Transverse colon (tissue), 3 donors: ENCODE measurements around the gene MRPS6.

Experiments
- POLR2A ChIP-seq: fragments of 450-650 bp; IDR thresholded peaks from one replicate; pipeline ENCODE4 v1.6.1; 2016; ENCODE audit warnings: antibody characterized with exemption, mild to moderate bottlenecking, moderate library complexity
- TF ChIP-seq, protein P1 (sequence below), 5 experiments: fragments of 200-600 bp in 3 of 5; fragments of 450-650 bp in 2 of 5; sonication (generic) in 3 of 5; IDR thresholded peaks; 1 replicate in 2 of 5; 2 replicates in 3 of 5; pipeline ENCODE4 v1.5.1; 2016 to 2017; ENCODE audit warnings: antibody characterized with exemption in 5 of 5, inconsistent platforms in 3 of 5, mild to moderate bottlenecking in 2 of 5, moderate library complexity in 1 of 5

DNA sequence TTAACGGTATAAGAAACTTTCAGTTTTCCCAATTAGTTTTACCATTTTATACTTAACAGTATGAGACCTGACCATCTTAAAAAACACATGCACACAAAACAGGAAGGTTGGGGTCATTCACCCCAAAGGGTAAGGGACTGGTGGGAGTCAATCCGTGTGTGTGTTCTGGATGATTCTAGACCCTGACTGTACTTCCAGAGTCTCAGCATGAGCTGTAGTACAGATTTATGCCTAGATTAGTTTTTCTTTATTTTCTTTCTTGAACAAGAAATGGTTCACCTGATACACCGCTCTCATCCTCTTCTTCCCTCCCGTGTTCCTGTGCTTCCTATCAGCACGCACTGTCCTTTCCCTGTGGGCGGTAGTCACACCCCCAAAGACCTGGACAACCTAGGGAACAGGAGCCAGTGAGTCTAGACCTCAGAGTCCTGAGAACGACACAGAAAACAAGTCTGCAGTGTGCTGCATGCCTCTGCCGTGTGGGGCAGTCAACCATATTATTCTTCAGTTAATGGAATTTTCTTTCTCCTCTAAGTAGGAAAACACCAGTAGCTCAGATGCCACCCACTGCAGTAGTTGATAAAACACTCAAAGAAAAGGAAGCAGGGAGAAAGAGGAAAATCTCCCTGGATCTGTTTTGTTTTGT is 38.9 kb upstream of the MRPS6 start:
- TF ChIP-seq, protein P1, sequence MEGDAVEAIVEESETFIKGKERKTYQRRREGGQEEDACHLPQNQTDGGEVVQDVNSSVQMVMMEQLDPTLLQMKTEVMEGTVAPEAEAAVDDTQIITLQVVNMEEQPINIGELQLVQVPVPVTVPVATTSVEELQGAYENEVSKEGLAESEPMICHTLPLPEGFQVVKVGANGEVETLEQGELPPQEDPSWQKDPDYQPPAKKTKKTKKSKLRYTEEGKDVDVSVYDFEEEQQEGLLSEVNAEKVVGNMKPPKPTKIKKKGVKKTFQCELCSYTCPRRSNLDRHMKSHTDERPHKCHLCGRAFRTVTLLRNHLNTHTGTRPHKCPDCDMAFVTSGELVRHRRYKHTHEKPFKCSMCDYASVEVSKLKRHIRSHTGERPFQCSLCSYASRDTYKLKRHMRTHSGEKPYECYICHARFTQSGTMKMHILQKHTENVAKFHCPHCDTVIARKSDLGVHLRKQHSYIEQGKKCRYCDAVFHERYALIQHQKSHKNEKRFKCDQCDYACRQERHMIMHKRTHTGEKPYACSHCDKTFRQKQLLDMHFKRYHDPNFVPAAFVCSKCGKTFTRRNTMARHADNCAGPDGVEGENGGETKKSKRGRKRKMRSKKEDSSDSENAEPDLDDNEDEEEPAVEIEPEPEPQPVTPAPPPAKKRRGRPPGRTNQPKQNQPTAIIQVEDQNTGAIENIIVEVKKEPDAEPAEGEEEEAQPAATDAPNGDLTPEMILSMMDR (IDR thresholded peaks at IDR 0.05): no peak
- no peak for TF ChIP-seq POLR2A
